ENCODE measurements around the gene HS3ST6. TPM values are rescaled to one million over a fixed set of nuclear protein-coding genes. Genes with fewer than 3 reads are reported as not detected.
A peak's percentile ranks its signal among the peaks of the same experiment; 100 is the strongest.
"Not testable (repeated sequence)": the region's sequence is repeated elsewhere in the genome, so short reads cannot be mapped to it uniquely, and the experiment has no call there.

HS3ST6 gene
- total RNA-seq, 2 experiments from 2014 or later, result not detected

DNA sequence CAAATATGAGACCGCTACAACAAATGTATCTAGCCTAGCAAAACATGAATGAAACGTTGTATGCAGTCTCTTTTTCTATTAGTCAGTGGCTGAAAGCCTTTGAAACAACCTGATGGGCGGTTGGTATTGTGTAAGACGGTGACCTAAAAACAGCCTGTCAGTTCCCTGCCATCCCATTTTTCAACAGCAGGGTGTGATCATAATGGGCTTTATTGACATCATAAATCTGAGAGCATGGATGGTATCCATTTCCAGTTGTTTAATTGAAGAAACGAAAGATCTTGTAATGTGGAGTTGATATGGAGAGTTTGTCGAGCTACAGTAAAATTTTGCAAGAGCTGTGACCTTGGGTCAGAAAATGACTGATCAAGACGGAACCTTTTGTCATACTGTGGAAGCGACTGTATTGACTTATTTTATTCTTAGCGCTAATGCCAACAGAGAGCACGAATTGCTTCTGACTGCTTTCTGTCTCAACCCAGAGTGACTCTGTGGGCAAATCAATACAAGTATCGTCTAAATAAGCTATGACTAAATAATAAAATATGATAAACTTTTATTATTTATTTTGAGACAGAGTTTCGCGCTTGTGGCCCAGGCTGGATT lies 34.0 kb downstream of the HS3ST6 start:
- Mint-ChIP-seq H3K27ac (no peak overlapping the region), H3K4me1 (peaks cover 2% of the 10 kb centered on the region), H3K36me3 (no peaks in the 10 kb centered on the region), H3K4me3 (no peak overlapping the region), H3K9me3 (no peaks in the 10 kb centered on the region), H3K27me3 (peaks cover 15% of the 10 kb centered on the region)
- ATAC-seq (ENCODE audit: low read depth) (no peak), DNase-seq (no peak)
- POLR2A ChIA-PET, result no interaction called here

DNA sequence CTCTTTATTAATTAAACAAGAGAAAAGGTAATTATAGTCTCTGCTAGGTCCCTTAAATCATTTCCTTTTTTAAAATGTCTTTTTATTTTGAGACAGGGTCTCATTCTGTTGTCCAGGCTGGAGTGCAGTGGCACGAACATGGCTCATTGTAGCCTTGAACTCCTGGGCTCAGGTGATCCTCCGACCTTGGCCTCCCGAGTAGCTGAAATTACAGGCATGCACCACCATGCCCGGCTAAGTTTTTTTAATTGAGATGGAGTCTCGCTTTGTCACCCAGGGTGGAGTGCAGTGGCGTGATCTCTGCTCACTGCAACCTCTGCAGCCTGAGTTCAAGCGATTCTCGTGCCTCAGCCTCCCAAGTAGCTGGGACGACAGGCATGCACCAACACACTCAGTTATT lies 37.0 kb downstream of the HS3ST6 start:
- not testable (repeated sequence) for ATAC-seq (ENCODE audit: low read depth); H3K4me1 Mint-ChIP-seq
- peaks cover 33% of the 10 kb centered on the region for H3K27me3 Mint-ChIP-seq

DNA sequence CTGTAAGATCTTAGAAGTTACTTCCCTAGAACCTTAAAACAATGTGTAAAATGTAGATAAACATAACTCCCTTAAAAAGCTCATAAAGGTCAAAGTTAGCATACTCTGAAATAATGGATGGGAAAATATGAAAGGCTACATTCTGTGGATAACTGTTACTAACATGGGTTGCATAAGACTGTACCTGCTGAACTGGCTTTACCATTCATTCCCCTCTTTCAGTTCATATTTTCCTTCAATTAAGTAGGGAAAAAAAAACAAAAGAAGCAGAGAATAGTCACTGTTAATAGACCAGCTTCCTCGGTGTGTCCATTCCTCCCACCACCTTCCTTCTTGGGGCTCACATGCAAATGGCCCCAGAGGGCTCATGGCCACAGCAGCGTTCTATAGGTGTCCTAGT lies 38.7 kb downstream of the HS3ST6 start:
- Mint-ChIP-seq H3K27ac (no peak overlapping the region), H3K4me1 (peaks cover 2% of the 10 kb centered on the region), H3K36me3 (no peaks in the 10 kb centered on the region), H3K4me3 (no peak overlapping the region), H3K9me3 (no peaks in the 10 kb centered on the region), H3K27me3 (peaks cover 31% of the 10 kb centered on the region)
- no peak for ATAC-seq (ENCODE audit: low read depth)
- POLR2A ChIA-PET, result no interaction called here
- DNase-seq, result no peak

More for the DNA sequence above, 37.0 kb downstream of the HS3ST6 start:
- POLR2A ChIA-PET, H3K9me3 Mint-ChIP-seq, H3K4me3 Mint-ChIP-seq, H3K27ac Mint-ChIP-seq, DNase-seq, H3K36me3 Mint-ChIP-seq: not testable (repeated sequence)

DNA sequence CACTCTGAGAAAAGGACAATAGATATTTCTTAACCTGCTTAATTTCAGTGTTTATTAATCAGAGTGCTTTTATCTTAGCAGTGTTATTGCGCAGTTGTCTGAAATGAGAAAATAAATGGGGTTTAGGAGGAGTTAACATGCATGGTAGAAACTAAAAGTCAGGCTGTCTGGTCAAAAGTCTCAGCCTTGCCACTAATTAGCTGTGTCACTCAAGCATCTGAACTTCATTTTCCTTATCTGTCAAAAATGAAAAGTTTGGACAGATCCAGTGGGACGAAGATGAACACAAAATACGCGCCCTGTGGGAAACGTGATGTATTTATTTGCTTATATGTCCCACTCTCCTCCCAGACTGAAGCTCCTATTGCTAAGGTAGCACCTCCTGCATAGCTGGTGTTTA lies 40.0 kb downstream of the HS3ST6 start:
- Mint-ChIP-seq H3K9me3 (no peaks in the 10 kb centered on the region), H3K36me3 (no peaks in the 10 kb centered on the region), H3K27me3 (peaks cover 34% of the 10 kb centered on the region), H3K27ac (no peak overlapping the region), H3K4me1 (no peaks in the 10 kb centered on the region), H3K4me3 (no peak overlapping the region)
- no peak for ATAC-seq (ENCODE audit: low read depth)
- POLR2A ChIA-PET, result no interaction called here
- DNase-seq, result no peak

DNA sequence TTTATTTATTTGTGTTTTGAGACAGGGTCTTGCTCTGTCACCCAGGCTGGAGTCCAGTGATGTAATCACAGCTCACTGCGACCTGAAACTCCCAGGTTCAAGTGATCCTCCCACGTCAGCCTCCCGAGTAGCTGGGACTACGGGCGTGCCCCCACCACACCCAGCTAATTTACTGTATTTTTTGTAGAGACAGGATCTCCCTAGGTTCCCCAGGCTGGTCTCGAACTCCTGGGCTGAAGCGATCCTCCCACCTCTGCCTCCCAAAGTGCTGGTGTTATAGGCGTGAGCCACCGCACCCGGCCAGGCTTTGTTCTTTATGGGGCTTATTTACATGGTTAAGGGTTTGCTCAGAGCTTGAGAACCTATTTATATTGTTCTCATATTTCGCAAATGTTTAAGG lies 40.4 kb downstream of the HS3ST6 start:
- H3K27ac Mint-ChIP-seq, result no peak overlapping the region
- H3K4me1 Mint-ChIP-seq, result no peaks in the 10 kb centered on the region
- H3K9me3 Mint-ChIP-seq, result no peaks in the 10 kb centered on the region
- H3K4me3 Mint-ChIP-seq, result no peak overlapping the region
- no peak for DNase-seq
- H3K36me3 Mint-ChIP-seq, result no peaks in the 10 kb centered on the region
- no peak for ATAC-seq (ENCODE audit: low read depth)
- POLR2A ChIA-PET, result no interaction called here
- peaks cover 37% of the 10 kb centered on the region for H3K27me3 Mint-ChIP-seq

DNA sequence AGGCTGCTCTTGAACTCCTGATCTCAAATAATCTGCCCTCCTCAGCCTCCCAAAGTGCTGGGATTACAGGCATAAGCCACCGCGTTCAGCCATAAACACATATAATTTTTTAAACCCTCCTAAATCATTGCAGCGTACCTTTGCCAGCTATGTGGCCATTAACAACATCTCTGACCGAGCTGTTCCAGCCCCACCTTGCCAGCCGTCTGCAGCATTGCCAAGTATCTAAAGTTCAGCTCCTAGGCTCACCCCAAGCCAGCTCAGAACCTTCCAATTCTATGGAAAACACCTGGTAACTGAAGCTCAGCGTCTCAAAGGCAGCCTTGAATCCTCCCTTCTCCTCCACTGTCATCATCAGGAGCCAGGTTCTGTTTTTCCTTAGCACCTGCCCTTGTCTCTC lies 41.1 kb downstream of the HS3ST6 start:
- ATAC-seq (ENCODE audit: low read depth), result no peak
- Mint-ChIP-seq H3K27me3 (peaks cover 44% of the 10 kb centered on the region), H3K27ac (no peak overlapping the region), H3K9me3 (no peaks in the 10 kb centered on the region), H3K4me3 (no peak overlapping the region), H3K36me3 (no peaks in the 10 kb centered on the region), H3K4me1 (peaks cover 3% of the 10 kb centered on the region)
- no peak for DNase-seq
- POLR2A ChIA-PET, result no interaction called here

DNA sequence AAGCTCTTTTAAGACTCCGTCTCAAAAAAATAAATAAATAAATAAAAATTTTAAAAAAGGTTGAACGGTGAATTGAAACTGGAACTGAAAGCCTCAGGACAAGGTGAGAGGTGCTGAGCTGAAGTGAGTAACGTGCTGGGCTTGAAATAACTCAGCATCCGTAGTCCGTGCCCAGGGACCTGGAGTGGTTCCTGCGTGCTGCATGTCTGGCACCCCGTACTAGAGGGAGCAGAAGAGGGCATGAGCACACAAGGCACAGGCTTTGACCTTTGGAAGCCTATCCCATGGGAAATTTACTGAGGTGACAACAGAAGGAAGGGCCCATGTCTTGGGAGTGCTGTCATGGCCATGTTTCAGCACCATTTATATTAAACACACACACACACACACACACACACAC lies 41.7 kb downstream of the HS3ST6 start:
- Mint-ChIP-seq H3K27me3 (peaks cover 44% of the 10 kb centered on the region), H3K9me3 (no peaks in the 10 kb centered on the region), H3K27ac (no peak overlapping the region), H3K4me3 (no peak overlapping the region), H3K4me1 (peaks cover 3% of the 10 kb centered on the region), H3K36me3 (no peaks in the 10 kb centered on the region)
- DNase-seq (no peak), ATAC-seq (ENCODE audit: low read depth) (no peak)
- POLR2A ChIA-PET, result no interaction called here

DNA sequence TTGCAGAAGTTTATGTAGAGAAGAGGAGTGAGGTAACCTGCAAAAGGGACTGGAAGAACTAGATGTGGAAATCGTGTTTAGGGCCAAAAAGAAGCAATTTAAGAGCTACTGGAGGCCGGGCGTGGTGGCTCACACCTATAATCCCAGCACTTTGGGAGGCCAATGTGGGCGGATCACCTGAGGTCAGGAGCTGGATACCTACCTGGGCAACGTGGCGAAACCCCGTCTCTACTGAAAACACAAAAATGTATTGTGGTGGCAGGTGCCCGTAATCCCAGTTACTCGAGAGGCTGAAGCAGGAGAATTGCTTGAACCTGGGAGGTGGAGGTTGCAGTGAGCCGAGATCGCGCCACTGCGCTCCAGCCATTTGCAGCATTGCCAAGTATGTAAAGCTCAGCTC lies 42.1 kb downstream of the HS3ST6 start:
- peaks cover 44% of the 10 kb centered on the region for H3K27me3 Mint-ChIP-seq
- H3K27ac Mint-ChIP-seq; H3K4me3 Mint-ChIP-seq; DNase-seq; H3K36me3 Mint-ChIP-seq; ATAC-seq (ENCODE audit: low read depth); H3K4me1 Mint-ChIP-seq; POLR2A ChIA-PET; H3K9me3 Mint-ChIP-seq: not testable (repeated sequence)

DNA sequence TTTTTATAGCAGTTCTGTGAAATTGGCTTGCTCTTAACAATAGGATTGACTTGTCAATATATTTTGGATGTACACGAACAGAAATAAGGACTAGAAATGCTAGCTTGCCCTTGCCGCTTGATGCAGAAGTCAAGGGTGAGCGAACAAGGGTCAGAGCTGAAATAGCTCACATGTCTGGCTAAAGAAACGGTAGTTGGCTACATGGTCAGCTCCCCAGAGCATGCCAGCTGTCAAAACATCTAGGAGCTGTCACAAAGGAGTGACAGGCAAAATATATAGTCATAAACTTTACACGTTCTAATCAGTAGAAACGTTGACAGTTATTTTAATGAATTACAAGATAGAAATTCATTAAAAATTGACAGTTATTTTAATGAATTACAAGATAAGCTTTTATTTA lies 43.4 kb downstream of the HS3ST6 start:
- Mint-ChIP-seq H3K9me3 (no peaks in the 10 kb centered on the region), H3K36me3 (no peaks in the 10 kb centered on the region), H3K4me3 (no peak overlapping the region), H3K27me3 (peaks cover 44% of the 10 kb centered on the region), H3K27ac (no peak overlapping the region), H3K4me1 (peaks cover 3% of the 10 kb centered on the region)
- no peak for DNase-seq
- POLR2A ChIA-PET, result interaction anchor here (0.9 kb wide), 1 partner anchor 15 kb away, joined by 3 read pairs; no protein-coding TSS in a partner anchor
- ATAC-seq (ENCODE audit: low read depth), result no peak

DNA sequence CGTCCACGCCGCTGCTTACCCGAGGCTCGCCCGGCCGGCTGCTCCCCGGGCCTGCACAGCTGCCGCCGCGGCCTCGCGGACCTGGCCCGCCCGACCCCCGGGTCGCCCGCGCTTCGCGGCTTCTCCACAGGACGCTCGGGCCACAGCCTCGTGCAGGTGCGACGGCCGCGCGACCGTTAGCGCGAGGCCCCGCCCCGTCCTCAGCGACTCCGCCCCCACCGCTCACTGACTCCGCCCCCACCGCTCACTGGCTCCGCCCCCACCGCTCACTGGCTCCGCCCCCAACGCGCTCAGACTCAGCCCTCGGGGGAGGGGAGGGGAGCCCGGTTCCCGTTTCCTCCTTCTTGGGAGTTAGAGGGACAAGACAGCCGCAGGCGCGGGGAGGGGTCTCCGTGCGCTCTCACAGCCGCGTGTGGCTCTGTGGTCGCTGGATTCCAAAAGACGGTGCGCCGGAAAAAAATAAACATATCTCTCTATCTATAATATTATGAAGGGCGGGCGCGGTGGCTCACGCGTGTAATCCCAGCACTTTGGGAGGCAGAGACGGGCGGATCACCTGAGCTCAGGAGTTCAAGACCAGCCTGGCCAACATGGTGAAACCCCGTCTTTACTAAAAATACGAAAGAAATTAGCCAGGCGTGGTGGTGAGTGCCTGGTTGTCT lies 46.1 kb downstream of the HS3ST6 start, which contains the start of gene MEIOB:
MEIOB (minus strand) TSS at position 191 of the 662 bp plus-strand sequence. CDS start 3,989 bp downstream, outside the sequence.
- peak; percentile 55 for DNase-seq
- Mint-ChIP-seq H3K27me3 (peaks cover 32% of the 10 kb centered on the region), H3K27ac (no peak within 1 kb of the TSS), H3K4me3 (peak within 1 kb of the TSS; percentile 53), H3K9me3 (no peaks in the 10 kb centered on the region), H3K4me1 (peaks cover 3% of the 10 kb centered on the region), H3K36me3 (no peaks in the 10 kb centered on the region)
- ATAC-seq (ENCODE audit: low read depth), result no peak
- POLR2A ChIA-PET, result no interaction called here

DNA sequence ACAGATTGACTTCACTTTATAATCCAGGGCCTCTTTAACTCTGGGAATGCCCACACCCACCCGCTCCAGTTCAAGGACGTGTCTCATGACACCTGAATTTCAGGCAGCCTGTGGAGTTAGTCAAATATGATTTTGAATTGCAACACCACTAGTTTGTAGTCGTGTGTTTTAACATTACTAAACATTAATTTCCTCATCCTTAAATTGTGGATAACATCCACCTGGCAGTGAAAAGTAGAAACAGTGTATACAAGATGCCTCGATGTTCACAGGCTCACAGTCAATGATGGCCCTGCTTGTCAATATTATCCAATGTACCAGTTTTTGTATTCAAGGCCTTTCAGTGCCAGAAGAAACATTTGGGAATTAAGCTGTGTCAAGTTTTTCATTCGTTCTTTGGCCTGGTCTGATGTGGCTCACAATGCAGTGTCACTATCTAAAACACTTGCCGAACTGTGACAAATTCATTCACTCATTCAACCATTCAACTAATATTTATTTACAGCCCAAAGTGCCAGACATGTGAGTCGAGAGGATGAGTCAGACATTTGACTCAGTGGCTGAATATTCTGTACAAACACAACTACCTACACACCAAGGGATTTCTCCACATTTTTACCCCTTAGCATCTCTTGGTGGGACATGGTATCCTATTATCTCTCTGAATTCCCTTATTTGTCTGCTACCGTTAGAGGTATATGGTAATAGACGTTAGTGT lies 47.7 kb downstream of the HS3ST6 start:
- Mint-ChIP-seq H3K27ac (no peak overlapping the region), H3K36me3 (no peaks in the 10 kb centered on the region), H3K27me3 (peaks cover 36% of the 10 kb centered on the region), H3K4me1 (peaks cover 3% of the 10 kb centered on the region), H3K9me3 (no peaks in the 10 kb centered on the region), H3K4me3 (no peak overlapping the region)
- DNase-seq (no peak), ATAC-seq (ENCODE audit: low read depth) (no peak)
- POLR2A ChIA-PET, result no interaction called here

DNA sequence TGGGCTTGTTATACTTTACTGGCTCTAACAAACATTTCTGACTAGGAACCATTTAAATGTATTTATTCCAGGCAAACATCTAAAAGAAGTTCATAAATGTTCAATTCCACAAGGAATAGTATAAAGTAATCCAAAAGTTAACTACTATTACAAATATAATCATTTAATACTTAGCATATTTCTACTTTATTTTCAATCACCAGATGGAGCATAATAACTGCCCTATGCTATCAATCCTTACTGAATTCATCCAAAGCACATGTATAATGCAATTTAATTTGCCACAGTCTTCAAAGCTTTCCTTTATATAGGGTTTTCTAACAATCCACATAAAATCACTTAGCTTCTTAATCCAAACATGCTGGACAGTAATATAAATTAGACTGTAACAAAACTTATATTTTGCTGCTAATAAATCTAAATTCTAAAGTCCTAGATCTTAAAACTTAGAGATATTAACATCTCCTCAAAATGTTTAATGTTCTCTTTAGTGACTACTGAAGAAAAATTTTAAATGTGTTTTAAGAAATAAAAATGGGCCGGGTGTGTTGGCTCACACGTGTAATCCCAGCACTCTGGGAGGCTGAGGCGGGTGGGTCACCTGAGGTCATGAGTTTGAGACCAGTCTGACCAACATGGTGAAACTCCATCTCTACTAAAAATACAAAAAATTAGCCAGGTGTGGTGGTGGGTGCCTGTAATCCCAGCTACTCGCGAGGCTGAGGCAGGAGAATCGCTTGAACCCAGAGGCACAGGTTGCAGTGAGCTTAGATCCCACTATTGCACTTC lies 52.1 kb downstream of the HS3ST6 start:
- no peaks in the 10 kb centered on the region for H3K36me3 Mint-ChIP-seq
- POLR2A ChIA-PET, result no interaction called here
- DNase-seq, result no peak
- H3K27ac Mint-ChIP-seq, result no peak overlapping the region
- no peak overlapping the region for H3K4me3 Mint-ChIP-seq
- no peaks in the 10 kb centered on the region for H3K9me3 Mint-ChIP-seq
- peaks cover 27% of the 10 kb centered on the region for H3K27me3 Mint-ChIP-seq
- no peaks in the 10 kb centered on the region for H3K4me1 Mint-ChIP-seq
- ATAC-seq (ENCODE audit: low read depth), result no peak

DNA sequence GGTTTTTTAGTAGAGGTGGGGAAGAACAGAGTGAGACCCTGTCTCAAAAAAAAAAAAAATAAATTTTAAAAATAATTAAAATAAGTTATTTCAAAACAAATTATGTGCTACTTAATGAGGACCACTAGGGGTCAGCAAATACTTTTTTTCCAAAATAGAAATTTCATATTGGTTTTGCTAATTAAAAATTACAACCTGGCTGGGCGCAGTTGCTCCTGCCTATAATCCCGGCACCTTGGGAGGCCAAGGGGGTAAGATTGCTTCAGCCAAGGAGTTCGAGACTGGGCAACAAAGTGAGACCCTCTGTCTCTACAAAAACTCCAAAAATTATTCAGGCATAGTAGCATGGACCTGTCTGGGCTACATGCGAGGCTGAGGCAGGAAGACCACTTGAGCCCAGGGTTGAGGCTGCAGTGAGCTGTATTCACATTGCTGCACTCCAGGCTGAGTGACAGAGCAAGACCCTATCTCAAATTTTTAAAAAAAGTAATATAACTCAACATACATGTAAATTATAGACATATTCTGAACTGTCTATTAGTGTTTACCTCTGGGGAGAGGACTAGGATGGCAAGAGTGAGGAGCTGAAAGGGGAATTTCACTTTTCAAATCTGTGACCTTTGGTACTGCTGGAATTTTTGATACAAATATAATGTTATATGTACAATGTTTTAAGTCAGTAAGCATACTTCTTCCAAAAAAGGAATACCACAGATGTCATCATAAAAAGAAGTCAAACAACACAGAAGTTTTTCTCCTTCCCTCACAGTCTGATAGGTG lies 54.3 kb downstream of the HS3ST6 start:
- no peak for DNase-seq
- H3K9me3 Mint-ChIP-seq, result no peaks in the 10 kb centered on the region
- POLR2A ChIA-PET, result no interaction called here
- H3K27me3 Mint-ChIP-seq, result peaks cover 32% of the 10 kb centered on the region
- H3K4me1 Mint-ChIP-seq, result no peaks in the 10 kb centered on the region
- ATAC-seq (ENCODE audit: low read depth), result peak; percentile 26
- H3K36me3 Mint-ChIP-seq, result no peaks in the 10 kb centered on the region
- no peak overlapping the region for H3K4me3 Mint-ChIP-seq
- H3K27ac Mint-ChIP-seq, result no peak overlapping the region

Measured in activated naive CD8-positive, alpha-beta T cell treated with anti-CD3 and anti-CD28 coated beads, Interleukin-2, amount 10 ng/mL, durations not matched to agents 7 days and 5 days (primary cell).